HG03575 (cell line): ENCODE results near the gene KAT6B.

Experiments
- ATAC-seq: cut with Tn5 transposase; IDR thresholded peaks from one replicate; pipeline ENCODE4 v1.9.1; 2021; ENCODE audit not compliant: unreplicated experiment, insufficient number of reproducible peaks, low FRiP score; ENCODE audit errors: extremely low read depth

KAT6B gene

DNA sequence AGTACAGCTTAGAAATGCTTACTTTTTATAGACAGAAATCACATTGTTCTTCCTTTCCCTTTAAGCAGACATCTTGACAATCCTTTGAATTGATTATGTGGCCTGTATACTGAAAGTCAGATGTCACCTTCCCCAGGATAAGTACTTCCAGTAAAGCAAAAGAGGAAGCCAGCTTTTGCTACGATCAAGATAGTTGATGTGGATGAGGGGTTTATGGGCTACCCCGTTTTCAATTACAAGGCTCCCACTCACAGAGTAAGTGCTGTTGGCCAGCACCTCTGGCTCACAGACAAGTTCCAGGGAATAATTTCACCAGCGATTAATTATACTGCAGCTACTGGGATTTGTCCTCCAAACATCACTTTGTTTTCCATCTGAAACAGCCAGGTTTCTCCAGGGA, 189.9 kb downstream of the KAT6B start:
- ATAC-seq = no peak

DNA sequence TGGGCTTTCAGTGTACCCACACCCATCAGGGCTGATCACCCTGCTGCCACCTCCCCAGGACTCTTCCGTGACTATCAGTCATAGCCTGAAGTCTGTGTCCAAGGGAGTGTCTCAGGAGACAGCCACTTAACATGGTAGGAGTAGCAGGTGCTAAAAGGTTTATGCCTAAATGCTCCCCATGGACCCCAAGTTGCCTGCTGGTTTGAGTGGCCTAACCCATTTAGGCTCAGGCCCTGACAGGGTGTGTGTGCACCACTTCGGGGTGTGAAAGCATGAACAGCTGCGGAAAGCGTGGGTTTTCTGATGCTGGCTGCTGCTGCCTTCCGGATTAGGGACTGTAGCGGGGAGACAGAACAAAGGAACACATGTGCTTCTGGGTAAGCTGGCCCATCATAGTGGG, 191.9 kb downstream of the KAT6B start:
- no peak for ATAC-seq

DNA sequence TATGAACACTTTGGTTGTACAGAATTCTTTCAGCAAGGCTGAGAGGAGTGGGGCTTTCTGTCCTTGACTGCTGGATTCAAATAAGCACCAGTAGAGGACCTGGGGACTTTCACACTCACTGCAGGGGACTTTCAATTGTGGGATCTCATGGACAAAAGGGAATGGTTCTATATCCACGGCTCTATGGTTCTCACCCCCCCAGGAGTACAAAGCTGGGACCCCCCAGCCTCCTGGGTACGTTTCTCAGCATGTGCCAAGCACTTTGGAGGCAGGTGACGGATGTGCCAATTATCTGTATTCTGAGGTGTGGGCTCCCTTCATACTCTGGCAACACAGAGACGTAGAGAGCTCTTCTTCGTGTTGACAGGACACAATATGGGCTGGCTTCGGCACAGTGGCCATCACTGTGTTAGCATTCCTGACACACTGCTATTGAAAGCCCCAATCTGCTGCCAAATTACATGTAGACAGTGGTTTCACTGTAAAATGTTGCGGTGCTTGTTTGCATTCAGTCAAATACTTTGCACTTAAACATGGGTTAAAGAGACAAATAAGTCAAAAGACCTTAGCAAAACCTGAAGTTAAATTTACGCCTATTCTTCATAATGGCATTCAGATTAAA, 192.4 kb downstream of the KAT6B start:
- no peak for ATAC-seq

DNA sequence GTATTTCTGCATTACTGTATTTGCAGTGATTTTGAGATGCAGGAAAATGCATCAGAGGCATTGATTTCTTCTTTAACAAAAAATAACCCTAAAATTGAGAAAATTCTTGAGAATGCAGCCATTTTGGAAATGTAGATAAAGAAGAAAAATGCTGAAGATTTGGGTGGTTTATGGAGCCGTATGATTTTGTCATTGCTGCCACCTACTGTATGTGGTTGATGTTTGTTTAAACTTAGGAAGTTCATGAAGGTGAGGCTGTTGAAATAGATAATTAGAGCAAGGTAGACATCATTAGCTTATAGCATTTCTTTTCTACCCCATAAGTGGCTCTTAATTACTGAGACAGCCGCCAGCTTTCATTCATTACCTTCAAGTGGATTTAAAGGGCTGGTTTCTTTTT, 193.0 kb downstream of the KAT6B start:
- ATAC-seq = no peak

DNA sequence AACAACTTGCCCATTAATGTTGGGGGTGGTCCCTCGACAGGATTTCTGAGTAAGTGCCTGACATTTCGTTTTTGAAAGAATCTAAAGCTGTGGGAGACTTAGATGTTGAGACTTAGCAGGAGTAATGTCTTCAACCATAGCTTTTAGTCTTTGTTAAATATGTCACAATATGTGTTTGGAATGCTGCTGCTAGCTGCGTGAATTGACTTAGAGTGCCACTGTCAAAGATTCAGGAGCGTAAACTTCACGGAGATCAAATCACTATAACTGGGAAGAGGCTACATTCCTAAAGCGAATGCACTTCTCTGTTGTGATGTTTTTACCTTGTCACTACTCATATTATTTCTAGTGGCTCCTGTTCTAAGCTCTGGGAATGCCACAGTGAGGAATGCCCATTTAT, 193.8 kb downstream of the KAT6B start:
- ATAC-seq = no peak

DNA sequence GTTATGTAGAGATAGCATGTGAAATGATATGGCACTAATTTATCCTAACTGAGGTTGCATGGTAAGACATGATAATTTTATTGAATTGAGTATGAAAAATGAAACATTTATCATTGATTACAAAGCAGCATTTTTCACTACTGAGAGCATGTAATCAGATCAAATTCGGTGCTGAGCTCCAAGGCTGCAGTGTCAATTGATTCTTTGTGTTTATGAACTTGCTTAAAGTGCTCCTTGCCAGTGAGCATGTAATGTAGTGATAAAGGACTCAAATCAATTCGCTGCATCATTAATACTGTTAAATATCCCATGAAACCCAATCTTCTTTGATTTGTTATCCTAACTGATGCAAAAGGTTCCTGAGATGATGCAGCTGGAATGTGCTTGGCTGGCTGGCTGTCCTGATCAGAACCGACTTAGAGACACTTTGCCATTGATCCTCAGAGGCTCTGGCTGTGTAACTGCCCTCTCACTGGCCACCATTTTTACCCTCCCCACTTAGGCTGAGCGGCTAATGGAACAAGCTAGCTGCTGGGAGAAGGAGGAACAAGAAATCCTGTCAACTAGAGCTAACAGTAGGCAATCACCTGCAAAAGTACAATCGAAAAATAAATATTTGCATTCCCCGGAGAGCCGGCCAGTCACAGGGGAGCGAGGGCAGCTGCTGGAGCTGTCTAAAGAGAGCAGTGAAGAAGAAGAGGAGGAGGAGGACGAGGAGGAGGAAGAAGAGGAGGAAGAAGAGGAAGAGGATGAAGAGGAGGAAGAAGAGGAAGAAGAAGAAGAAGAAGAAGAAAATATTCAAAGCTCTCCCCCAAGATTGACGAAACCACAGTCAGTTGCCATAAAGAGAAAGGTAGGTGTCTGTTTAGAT, 195.2 kb downstream of the KAT6B start:
- ATAC-seq = no peak

DNA sequence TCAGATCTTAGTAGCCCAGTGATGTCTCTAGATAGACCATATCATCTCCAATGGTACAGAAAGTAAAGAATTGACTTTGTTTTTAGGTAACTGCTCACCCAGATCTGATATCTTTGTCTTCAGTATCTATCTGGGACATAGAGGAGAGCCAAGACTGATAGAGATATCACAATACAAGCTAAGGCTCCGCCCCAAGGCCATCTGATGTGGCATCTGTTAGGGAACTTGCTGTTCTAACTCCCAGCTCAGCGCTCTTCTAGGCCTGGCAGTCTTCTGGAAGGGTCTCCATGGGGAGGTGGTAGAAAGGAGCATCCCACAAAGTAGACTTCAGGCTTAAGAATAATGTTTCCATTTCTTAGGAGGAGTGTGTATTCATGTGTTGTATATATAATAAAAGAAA, 196.7 kb downstream of the KAT6B start:
- ATAC-seq = no peak

DNA sequence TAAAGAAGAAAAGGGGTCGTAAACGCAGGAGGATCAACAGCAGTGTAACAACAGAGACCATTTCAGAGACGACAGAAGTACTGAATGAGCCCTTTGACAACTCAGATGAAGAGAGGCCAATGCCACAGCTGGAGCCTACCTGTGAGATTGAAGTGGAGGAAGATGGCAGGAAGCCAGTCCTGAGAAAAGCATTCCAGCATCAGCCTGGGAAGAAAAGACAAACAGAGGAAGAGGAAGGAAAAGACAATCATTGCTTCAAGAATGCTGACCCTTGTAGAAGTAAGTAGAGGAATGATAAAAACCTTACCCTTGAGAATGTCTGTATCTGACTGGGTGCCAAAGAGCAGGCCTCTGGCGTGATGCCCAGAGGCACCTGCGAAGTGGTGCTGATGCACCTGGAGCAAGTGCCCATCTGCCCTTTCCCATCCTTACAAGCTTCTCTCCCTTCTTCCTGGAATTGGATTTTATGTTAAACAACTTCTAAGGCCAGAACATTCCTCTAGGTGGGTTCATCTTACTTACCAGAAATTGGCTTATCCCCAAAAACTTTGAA, 198.6 kb downstream of the KAT6B start:
- ATAC-seq = no peak

DNA sequence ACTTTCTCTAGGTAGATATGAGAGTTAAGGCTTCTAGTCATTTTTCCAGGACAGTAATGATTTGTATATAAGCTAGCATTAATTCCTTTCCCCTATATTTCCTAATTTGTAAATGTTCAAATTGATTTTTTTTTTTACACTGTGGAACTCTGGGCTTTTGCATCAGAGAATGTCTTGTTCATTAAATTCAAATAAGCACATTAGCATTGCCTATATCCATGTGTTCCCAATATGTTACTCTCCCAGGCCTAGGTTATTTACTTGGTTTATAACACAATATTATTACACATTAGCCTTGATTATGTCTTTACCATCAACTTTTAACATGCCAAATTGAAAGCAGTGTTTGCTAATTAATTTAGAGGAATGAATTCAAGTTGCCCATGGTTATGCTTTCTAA, 201.6 kb downstream of the KAT6B start:
- no peak for ATAC-seq

DNA sequence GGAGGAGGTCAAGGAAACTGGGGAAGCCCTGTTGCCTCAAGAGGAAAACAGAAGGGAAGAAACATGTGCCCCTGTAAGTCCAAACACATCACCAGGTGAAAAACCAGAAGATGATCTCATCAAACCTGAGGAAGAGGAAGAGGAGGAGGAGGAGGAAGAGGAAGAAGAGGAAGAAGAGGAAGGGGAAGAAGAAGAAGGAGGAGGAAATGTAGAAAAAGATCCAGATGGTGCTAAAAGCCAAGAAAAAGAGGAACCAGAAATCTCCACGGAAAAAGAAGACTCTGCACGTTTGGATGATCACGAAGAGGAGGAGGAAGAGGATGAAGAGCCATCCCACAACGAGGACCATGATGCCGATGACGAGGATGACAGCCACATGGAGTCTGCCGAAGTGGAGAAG, 202.3 kb downstream of the KAT6B start:
- ATAC-seq = no peak

DNA sequence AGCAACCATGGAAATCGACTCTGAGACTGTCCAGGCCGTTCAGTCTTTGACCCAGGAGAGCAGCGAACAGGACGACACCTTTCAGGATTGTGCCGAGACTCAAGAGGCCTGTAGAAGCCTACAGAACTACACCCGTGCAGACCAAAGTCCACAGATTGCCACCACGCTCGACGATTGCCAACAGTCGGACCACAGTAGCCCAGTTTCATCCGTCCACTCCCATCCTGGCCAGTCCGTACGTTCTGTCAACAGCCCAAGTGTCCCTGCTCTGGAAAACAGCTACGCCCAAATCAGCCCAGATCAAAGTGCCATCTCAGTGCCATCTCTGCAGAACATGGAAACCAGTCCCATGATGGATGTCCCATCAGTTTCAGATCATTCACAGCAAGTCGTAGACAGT, 203.0 kb downstream of the KAT6B start:
- ATAC-seq = no peak

DNA sequence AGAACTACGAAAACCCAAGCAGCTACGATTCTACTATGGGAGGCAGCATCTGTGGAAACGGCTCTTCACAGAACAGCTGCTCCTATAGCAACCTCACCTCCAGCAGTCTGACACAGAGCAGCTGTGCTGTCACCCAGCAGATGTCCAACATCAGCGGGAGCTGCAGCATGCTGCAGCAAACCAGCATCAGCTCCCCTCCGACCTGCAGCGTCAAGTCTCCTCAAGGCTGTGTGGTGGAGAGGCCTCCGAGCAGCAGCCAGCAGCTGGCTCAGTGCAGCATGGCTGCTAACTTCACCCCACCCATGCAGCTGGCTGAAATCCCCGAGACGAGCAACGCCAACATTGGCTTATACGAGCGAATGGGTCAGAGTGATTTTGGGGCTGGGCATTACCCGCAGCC, 203.5 kb downstream of the KAT6B start:
- no peak for ATAC-seq

DNA sequence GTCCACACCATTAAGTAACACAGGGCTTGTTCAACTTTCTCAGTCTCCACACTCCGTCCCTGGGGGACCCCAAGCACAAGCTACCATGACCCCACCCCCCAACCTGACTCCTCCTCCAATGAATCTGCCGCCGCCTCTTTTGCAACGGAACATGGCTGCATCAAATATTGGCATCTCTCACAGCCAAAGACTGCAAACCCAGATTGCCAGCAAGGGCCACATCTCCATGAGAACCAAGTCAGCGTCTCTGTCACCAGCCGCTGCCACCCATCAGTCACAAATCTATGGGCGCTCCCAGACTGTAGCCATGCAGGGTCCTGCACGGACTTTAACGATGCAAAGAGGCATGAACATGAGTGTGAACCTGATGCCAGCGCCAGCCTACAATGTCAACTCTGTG, 204.0 kb downstream of the KAT6B start:
- no peak for ATAC-seq

DNA sequence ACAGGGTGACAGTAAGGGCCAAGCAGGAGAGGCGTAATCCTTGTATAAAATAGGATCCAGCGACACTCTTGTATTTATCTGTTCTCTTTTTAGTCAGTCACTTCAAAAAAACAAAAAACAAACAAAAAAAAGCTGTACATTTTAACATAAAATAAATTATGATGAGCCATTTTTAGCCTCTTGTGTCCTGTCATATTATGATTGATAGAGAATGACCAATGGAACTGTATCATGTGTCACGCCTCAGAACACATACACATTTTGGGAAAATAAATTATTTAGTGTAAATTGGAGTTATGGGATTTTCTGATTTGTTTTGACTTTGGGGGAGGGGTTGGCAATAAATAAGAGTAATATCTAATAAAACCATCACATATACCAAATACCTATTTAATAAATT, 205.7 kb downstream of the KAT6B start:
- ATAC-seq = no peak

DNA sequence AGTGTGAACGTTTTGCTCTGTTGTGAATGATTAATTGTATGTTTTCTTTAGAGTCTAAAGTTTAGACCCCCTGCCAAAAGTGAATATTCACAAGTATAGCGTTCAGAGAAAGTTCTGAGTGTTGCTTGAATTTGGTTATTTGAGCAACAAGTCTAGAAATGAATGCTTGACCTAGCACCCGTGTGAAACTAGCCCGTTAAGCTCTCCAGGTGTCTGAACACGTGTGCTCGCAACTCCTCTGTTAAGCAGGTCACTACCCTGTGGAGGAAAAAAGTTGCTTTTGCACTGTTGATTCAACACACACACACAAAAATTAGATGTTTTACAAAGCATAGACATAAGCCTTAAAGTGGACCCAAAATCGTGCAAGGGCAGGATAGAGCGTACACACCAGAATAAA, 206.4 kb downstream of the KAT6B start:
- ATAC-seq = no peak

DNA sequence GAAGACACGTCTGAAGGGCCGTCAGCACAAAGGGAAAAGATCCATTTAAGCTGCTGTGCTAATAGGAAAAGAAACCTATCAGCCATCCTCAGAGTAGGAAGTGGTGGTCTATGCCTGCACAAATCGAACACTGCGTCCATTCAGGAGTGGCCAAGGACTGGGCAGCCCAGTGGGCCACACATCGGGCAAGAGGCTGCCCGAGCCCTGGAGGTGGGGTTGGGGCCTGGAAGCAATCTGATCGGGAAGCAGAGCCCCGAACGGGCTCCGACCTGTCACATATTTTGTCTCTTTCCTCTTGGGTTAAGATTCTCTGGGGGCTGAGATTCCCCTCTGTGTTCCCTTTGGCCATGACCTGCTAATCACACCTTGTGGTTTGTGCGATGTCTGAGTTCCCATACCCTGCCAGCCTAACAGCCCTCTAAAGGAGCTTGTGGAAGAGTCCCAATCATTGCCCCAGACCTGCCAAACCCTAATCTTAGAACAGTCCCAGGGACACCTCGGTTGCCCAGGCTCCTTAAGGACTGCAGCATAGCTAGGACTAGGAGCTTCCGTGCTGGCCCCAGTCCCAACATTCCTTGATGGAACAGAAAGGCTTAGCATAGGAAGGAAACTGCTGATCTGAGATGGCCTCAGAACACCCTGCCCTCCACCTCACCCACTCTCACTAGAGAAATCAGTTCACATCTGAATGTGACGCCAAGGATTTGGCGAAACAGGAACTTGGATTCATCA, 207.2 kb downstream of the KAT6B start:
- no peak for ATAC-seq

DNA sequence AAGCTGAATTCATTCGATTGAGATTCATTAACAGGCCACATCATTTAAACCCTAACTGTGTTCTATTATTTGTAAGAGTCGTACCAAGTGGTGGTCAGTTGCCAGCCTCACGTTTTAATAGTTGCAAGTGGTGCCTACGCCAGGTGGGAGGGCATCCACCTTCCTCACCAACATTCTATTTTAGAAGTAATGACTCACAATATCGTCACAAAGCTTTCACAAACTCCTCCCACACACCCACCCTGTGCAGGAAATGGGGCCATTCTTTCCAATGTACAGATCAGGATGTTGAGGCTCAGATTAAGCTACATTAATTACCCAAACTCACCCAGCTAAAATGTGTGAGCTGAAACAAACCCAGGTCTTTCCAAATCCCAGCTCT, 207.7 kb downstream of the KAT6B start:
- no peak for ATAC-seq

DNA sequence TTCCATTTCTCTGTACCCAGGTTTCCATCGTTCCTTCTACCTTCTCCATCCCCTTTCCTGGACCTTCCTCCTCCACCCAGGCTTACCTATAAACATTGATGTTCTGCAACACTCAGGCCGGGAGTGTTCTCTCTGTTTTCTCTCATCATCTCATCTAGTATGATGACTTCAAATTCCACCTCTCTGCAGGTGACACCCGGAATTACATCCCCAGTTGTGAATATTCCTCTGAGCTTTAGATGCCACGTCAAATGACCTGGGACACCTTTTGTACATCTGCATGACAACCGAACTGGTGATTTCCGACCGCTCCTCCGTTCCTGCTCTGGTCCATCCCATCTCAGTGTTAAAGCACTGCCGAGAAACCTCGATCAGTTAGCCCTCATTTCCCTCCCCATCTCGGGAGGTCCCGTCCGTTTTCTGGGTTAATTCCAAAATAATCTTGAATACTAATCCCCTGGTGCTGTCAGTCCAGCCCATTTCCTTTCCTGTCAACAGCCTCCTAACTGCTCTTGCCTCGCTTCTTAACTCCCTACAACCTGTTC, 208.4 kb downstream of the KAT6B start:
- ATAC-seq = no peak

DNA sequence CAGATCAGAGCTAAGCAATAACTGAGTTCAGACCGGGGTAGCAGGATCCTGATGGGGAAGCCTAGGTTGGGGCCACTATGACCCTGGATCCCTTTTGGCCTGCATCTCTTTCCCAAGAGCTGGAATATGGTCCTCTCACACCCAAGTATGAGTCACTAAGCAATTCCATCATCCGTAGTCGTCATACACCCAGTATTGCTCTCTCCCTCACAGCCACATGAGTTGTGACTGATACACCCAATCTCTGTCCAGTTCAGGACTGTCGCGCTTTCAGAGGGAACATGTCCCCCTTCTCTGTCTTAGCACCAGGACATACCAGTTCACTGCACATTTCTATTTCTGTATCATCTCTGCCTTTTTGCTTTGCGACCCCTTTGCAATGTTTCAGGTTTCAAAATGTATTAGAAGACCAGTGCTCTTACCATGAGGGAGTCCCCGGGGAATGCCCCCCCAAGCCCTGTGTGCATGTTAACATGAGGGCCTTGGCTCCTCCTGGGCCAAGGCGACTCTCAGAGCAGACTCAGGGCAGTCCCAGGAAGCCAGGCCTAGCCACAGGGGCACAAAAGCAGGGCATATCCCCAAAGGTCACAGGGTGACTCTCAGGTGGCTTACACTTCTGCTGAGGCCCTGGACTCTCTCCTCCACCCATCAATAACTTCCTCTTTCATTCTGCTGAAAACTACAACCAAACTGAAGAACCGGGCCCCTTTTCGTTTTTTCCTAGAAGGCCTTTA, 209.7 kb downstream of the KAT6B start:
- no peak for ATAC-seq
